ENCODE data around the gene TCF7L2.
A peak's percentile ranks its signal among the peaks of the same experiment; 100 is the strongest.

Gene TCF7L2

DNA sequence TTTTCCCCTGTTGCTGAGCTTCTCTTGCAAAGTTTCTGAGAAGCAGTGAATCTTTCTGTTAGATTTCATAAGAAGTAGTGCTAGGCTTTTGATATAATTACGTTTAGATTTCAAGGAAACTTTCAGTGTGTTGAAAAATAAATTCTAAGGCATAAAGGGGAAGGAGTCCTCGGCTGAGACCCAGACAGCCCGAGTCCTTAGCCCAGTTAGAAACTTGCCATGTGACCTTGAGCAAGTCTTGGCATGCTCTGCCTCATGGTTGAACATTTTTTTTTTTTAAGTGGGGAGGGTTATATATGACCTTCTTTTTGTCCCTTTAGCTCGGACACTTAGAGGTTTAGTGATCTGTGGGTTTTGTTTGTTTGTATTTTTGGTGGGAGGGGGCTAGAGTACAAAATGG, 117.5 kb downstream of the TCF7L2 start:
- DNase-seq (ENCODE audit: low spot score): no peak

DNA sequence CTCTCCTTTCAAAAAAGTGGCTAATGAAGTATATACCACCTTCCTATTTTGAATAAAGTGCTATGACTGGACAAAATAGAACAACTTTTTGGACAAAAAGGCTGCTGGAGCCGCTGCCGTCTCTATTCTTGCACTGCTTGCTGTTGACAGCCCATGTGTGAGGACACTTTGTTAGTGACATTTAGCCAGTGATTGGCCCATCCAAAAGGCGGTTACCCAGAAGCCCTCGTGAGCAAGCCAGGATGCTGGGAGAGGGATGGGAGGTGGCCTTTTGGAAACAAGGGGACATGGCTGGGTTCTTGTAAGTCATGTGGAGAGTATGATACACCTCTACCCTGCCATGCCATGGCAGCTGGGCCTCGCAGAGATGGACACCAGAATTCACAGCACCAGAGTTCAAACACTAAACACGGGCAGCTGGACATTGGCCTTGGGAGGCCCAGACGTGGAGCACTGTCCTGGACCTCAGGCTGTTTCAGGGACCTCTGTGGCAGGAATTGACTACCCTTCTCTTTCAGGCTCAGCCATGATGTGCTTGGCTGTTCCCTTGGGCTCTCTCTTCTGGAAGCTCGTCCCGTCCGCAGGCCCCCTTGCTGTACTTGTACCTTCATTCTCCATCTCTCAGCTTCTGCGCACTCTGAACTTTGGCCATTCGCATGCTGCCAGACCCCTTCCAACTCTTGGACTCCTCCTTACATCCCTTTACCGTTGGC, 118.3 kb downstream of the TCF7L2 start:
- no peak for DNase-seq (ENCODE audit: low spot score)

- DNase-seq (ENCODE audit: low spot score): no peak
These were observed 119.5 kb downstream of the TCF7L2 start for GRCh38 chr10:113069595-113069994.

GRCh38 chr10:113071446-113071845, 121.4 kb downstream of the TCF7L2 start:
- DNase-seq (ENCODE audit: low spot score): no peak

DNA sequence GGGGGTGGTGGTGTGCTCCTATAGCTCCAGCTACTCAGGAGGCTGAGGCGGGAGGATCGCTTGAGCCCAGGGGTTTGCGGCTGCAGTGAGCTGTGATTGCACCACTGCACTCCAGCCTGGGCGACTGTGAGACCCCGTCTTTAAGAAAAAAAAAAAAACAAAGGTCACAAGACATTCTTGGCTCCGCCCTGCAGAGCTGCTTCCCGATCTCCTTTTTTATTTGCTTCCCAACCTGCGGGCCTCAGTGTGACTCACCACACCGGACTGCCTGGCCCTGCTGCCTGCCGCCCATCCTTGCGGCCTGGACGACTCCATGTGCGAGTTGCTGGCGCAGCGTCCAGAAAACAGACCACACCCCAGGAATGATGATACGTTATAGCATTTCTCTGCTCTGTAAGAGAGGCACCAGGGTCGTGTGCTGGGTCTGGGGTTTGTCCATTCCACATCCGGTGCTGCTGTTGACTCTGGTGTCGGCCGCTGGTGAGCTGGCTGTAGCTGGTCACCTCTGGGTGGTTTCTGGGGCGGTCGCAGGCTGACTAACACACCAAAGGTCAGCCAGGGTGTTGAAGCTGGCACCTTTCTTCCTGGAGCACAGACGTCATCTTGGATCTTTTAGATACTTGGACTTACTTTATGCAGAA, 123.6 kb downstream of the TCF7L2 start:
- peak; percentile 94 for DNase-seq (ENCODE audit: low spot score)

DNA sequence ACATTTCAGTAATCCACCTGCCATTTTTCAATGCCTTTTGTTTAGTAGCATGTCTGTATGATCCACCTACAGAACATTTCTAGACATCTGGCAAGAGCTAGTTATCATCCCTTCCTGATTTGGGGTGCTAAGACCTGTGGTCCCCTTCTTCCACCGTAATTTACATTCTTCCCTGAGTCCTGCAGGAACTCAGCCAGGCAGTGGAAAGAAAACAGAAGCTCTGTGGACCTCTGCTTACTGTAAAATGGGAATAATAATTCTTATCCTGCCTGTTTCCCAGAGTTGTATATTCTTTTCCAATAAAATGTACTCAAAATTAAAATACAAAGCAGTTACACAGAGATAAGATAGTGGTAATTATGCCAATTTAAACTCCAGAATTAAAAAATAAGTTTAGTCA, 126.9 kb downstream of the TCF7L2 start:
- no peak for DNase-seq (ENCODE audit: low spot score)

GRCh38 chr10:113078282-113078907, 128.3 kb downstream of the TCF7L2 start:
- no peak for DNase-seq (ENCODE audit: low spot score)

- no peak for DNase-seq (ENCODE audit: low spot score)
These were observed 130.2 kb downstream of the TCF7L2 start for GRCh38 chr10:113080061-113080924.

DNA sequence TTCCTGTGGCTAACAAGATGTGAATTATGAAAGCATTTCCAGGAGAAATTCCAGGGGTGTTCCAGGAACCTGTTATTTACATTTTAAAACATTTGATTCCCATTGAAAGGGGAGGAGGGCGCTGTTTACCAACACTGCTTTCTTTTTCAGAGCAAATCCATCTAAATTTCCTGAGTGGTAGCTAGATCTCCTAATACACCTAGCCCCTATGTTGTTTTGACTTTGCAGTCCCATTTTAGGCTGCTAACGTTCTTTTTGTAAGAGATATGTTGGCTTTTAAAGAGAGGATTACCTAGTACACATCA, 130.8 kb downstream of the TCF7L2 start:
- no peak for DNase-seq (ENCODE audit: low spot score)

GRCh38 chr10:113084031-113084430, 134.0 kb downstream of the TCF7L2 start:
- DNase-seq (ENCODE audit: low spot score): no peak

- DNase-seq (ENCODE audit: low spot score): no peak
These were observed 135.7 kb downstream of the TCF7L2 start for GRCh38 chr10:113085776-113086175.

DNA sequence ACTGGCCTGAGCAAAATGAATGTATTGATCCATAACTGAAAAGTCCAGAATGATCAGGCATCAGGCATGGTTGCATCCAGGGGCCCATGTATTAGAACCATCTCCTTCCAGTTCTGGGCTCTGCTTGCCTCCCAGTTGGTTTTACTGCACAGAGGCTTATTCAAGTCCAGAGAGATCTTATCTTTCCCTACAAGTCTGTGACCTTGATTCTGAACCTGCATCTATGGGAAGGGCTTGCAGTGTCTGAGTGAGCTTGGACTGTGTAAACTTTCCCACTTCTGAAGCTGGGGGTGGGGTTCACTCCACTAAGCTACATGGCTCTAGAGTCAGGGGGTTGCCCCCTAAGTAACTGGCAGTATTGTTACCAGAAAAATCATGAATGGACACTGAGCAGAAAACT, 136.2 kb downstream of the TCF7L2 start:
- DNase-seq (ENCODE audit: low spot score): no peak

GRCh38 chr10:113087165-113088029, 137.3 kb downstream of the TCF7L2 start:
- peak; percentile 94 for DNase-seq (ENCODE audit: low spot score)

GRCh38 chr10:113088194-113088593, 138.1 kb downstream of the TCF7L2 start:
- no peak for DNase-seq (ENCODE audit: low spot score)

DNA sequence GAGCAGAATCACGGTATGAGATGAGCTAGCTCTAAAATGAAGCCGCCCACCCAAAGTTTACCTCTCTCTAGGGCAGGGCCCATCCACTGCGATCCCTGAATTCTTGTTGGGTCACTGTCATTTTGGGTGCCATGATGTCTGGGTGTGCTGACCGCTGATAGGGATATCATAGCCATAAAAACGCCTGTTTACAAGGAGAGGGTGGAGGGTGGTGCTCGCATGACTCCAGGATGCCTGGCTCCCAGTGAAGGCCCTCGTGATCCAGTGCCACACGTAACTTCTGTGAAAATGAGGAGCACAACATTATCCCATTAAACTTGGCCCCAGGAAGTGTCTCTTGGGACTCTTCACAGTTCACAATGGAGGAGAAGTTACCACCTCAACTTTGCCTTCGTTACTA, 139.5 kb downstream of the TCF7L2 start:
- DNase-seq (ENCODE audit: low spot score): no peak

DNA sequence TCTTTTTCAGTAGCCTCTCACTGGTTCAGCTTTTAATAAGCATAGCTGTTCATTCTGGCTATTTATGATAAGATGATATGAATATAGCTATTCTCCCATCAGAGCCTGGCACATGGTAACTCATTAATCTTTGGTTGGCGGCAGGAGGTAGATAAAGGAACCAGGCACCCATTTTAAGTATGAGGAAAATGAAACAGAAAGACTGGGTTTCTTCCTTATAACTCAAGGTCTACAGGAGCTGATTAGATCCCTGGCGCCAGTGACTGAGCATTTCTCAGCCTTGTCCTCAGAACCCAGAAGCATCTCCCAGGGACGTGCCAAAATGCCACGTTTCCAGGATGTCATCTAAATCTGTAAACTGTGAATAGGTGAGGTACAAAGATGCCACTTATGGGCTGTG, 141.9 kb downstream of the TCF7L2 start:
- DNase-seq (ENCODE audit: low spot score): no peak

- DNase-seq (ENCODE audit: low spot score): peak; percentile 40
These were observed 143.4 kb downstream of the TCF7L2 start for GRCh38 chr10:113093188-113094113.

DNA sequence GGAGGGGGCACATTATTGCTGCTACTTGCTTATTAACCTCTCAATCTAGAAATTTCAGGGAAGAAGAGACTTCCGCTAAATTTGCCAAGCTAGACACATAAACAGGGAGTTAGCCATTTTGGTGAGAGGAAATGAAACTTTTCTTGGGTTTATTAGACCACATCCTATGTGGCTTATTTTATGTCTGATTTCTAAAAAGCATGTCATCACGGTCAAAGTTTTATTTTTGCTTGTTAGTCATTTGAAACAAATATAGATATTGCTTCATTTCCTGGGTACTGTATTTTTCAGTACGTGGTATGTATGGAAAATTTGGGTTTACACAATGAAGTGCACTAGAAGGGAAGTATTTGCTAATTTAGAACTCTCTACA, 144.1 kb downstream of the TCF7L2 start:
- no peak for DNase-seq (ENCODE audit: low spot score)

GRCh38 chr10:113095419-113096127, 145.5 kb downstream of the TCF7L2 start:
- DNase-seq (ENCODE audit: low spot score): no peak

All from RKO (cell line).